ENCODE data around the gene LONRF3.
A peak's percentile ranks its signal among the peaks of the same experiment; 100 is the strongest.
"Not testable (repeated sequence)": the region's sequence is repeated elsewhere in the genome, so short reads cannot be mapped to it uniquely, and the experiment has no call there.

Gene LONRF3

GRCh38 chrX:118983513-118983912 lies 9.1 kb downstream of the LONRF3 start:
- DNase-seq (ENCODE audit: low read depth in 1 of 2, low spot score in 1 of 2), result no peak

GRCh38 chrX:118988911-118989310 lies 14.5 kb downstream of the LONRF3 start:
- no peak for DNase-seq (ENCODE audit: low read depth in 1 of 2, low spot score in 1 of 2)

- no peak for DNase-seq (ENCODE audit: low read depth in 1 of 2, low spot score in 1 of 2)
These were observed 15.5 kb downstream of the LONRF3 start for GRCh38 chrX:118989886-118990285.

- DNase-seq (ENCODE audit: low read depth in 1 of 2, low spot score in 1 of 2), result no peak
These were observed 16.3 kb downstream of the LONRF3 start for GRCh38 chrX:118990512-118991227.

GRCh38 chrX:118992441-118993121 lies 18.2 kb downstream of the LONRF3 start:
- DNase-seq (ENCODE audit: low read depth in 1 of 2, low spot score in 1 of 2), result not testable (repeated sequence)

- no peak for DNase-seq (ENCODE audit: low read depth in 1 of 2, low spot score in 1 of 2)
These were observed 29.0 kb downstream of the LONRF3 start for GRCh38 chrX:119003462-119003861.

- peak; percentile 3 to 37 for DNase-seq (ENCODE audit: low read depth in 1 of 2, low spot score in 1 of 2)
These were observed 30.6 kb downstream of the LONRF3 start for GRCh38 chrX:119004920-119005524.

- no peak for DNase-seq (ENCODE audit: low read depth in 1 of 2, low spot score in 1 of 2)
These were observed 32.9 kb downstream of the LONRF3 start for GRCh38 chrX:119007189-119007770.

- peak in 1 of 2 donors; percentile 10 for DNase-seq (ENCODE audit: low read depth in 1 of 2, low spot score in 1 of 2)
These were observed 33.8 kb downstream of the LONRF3 start for GRCh38 chrX:119008110-119008744.

GRCh38 chrX:119009071-119009470 lies 34.7 kb downstream of the LONRF3 start:
- DNase-seq (ENCODE audit: low read depth in 1 of 2, low spot score in 1 of 2), result no peak

GRCh38 chrX:119010491-119010890 lies 36.1 kb downstream of the LONRF3 start:
- no peak for DNase-seq (ENCODE audit: low read depth in 1 of 2, low spot score in 1 of 2)

GRCh38 chrX:119013164-119013563 lies 38.7 kb downstream of the LONRF3 start:
- no peak for DNase-seq (ENCODE audit: low read depth in 1 of 2, low spot score in 1 of 2)

- DNase-seq (ENCODE audit: low read depth in 1 of 2, low spot score in 1 of 2), result peak in 1 of 2 donors; percentile 15
These were observed 41.2 kb downstream of the LONRF3 start for GRCh38 chrX:119015407-119016237.

- no peak for DNase-seq (ENCODE audit: low read depth in 1 of 2, low spot score in 1 of 2)
These were observed 42.7 kb downstream of the LONRF3 start for GRCh38 chrX:119017077-119017476.

- no peak for DNase-seq (ENCODE audit: low read depth in 1 of 2, low spot score in 1 of 2)
These were observed 51.5 kb downstream of the LONRF3 start for GRCh38 chrX:119025900-119026299.

- DNase-seq (ENCODE audit: low read depth in 1 of 2, low spot score in 1 of 2), result not testable (repeated sequence)
These were observed 51.9 kb downstream of the LONRF3 start for GRCh38 chrX:119026344-119026743.

GRCh38 chrX:119027960-119028732 lies 53.7 kb downstream of the LONRF3 start:
- not testable (repeated sequence) for DNase-seq (ENCODE audit: low read depth in 1 of 2, low spot score in 1 of 2)

- DNase-seq (ENCODE audit: low read depth in 1 of 2, low spot score in 1 of 2), result no peak
These were observed 54.4 kb downstream of the LONRF3 start for GRCh38 chrX:119028733-119029330.

GRCh38 chrX:119029656-119030055 lies 55.2 kb downstream of the LONRF3 start:
- not testable (repeated sequence) for DNase-seq (ENCODE audit: low read depth in 1 of 2, low spot score in 1 of 2)
